PC-3 (cell line): ENCODE data around the gene PDXK. TPM values are rescaled to one million over a fixed set of nuclear protein-coding genes. Genes with fewer than 3 reads are reported as not detected.
"Not testable (repeated sequence)": the region's sequence is repeated elsewhere in the genome, so short reads cannot be mapped to it uniquely, and the experiment has no call there.

Experiments used
- ATAC-seq: fragments of 200-7000 bp; cut with Tn5 transposase; 2 replicates; pipeline ENCODE4 v1.9.1; 2020; ENCODE audit warnings: mild to moderate bottlenecking, moderate library complexity
- BruUV-seq: library from RNA; stranded (reverse); fragments of 400-500 nt; replicated peaks from 2 replicates; lab custom pipeline; 2021; lab: Mats Ljungman, UMichigan
- CTCF ChIA-PET: fragments of 300-600 bp; sonication (Branson Sonifier 250); formaldehyde crosslinking; loops from one replicate; lab custom pipeline; 2022; ENCODE audit warnings: antibody characterized with exemption; lab: Charles Lee
- POLR2A ChIA-PET: fragments of 300-600 bp; sonication (Branson Sonifier 250); formaldehyde crosslinking; loops from one replicate; lab custom pipeline; 2022; ENCODE audit warnings: antibody characterized with exemption; ENCODE audit not compliant: unreplicated experiment; lab: Charles Lee
- DNase-seq: peaks from one replicate; pipeline ENCODE4 v3.0.0-alpha.2; 2015
- H2AFZ ChIP-seq: fragments of 300-600 bp; sonication (generic); 2 replicates; pipeline ENCODE4 v1.6.0; 2016; ENCODE audit warnings: antibody characterized with exemption, low read length
- H3F3A ChIP-seq: fragments of 300-600 bp; sonication (generic); one replicate; pipeline ENCODE4 v1.6.0; 2017; ENCODE audit warnings: antibody characterized with exemption, low read length, control low read depth, mild to moderate bottlenecking; ENCODE audit not compliant: unreplicated experiment
- H3K27ac ChIP-seq: fragments of 300-600 bp; sonication (generic); 2 replicates; pipeline ENCODE4 v1.5.1; 2016; ENCODE audit warnings: mild to moderate bottlenecking, low read length
- H3K27me3 ChIP-seq: fragments of 300-600 bp; sonication (generic); 2 replicates; pipeline ENCODE4 v1.6.1; 2016; ENCODE audit warnings: low read length, mixed read lengths
- H3K36me3 ChIP-seq: fragments of 300-600 bp; sonication (generic); 2 replicates; pipeline ENCODE4 v1.6.1; 2016; ENCODE audit warnings: low read depth, mixed run types, low read length, mixed read lengths
- H3K4me1 ChIP-seq: fragments of 300-600 bp; sonication (generic); 2 replicates; pipeline ENCODE4 v1.5.1; 2016; ENCODE audit warnings: low read length; ENCODE audit not compliant: insufficient read depth
- H3K4me2 ChIP-seq: fragments of 300-600 bp; sonication (generic); 2 replicates; pipeline ENCODE4 v1.6.0; 2016; ENCODE audit warnings: low read length
- H3K4me3 ChIP-seq: fragments of 300-600 bp; sonication (generic); 2 replicates; pipeline ENCODE4 v1.5.1; 2016; ENCODE audit warnings: mild to moderate bottlenecking, low read length, mixed read lengths
- H3K79me2 ChIP-seq: fragments of 300-600 bp; sonication (generic); 2 replicates; pipeline ENCODE4 v1.6.1; 2017; ENCODE audit warnings: low read length, mixed read lengths
- H3K9ac ChIP-seq: fragments of 300-600 bp; sonication (generic); 2 replicates; pipeline ENCODE4 v1.6.0; 2016; ENCODE audit warnings: mild to moderate bottlenecking, low read length
- H3K9me2 ChIP-seq: fragments of 300-600 bp; sonication (generic); replicated peaks from 2 replicates; pipeline ENCODE4 v1.6.1; 2016; ENCODE audit warnings: mixed run types, low read length, mixed read lengths
- H3K9me3 ChIP-seq: fragments of 300-600 bp; sonication (generic); 2 replicates; pipeline ENCODE4 v1.6.1; 2016; ENCODE audit warnings: low read length, mixed read lengths
- H4K20me1 ChIP-seq: fragments of 300-600 bp; sonication (generic); 2 replicates; pipeline ENCODE4 v1.6.1; 2016; ENCODE audit warnings: low read length, mixed read lengths
- CTCF ChIP-seq: fragments of 300-600 bp; sonication (generic); conservative IDR thresholded peaks from 2 replicates; pipeline ENCODE4 v1.5.1; 2017; ENCODE audit warnings: antibody characterized with exemption, low read depth, mild to moderate bottlenecking, low read length
- EZH2 ChIP-seq: fragments of 300-600 bp; sonication (generic); IDR thresholded peaks from one replicate; pipeline ENCODE4 v1.6.1; 2017; ENCODE audit warnings: antibody characterized with exemption, mild to moderate bottlenecking, low read length; ENCODE audit not compliant: unreplicated experiment
- EZH2phosphoT487 ChIP-seq: fragments of 300-600 bp; sonication (generic); IDR thresholded peaks from 2 replicates; pipeline ENCODE4 v1.6.1; 2018; ENCODE audit warnings: mild to moderate bottlenecking, antibody characterized with exemption, low read length, borderline replicate concordance
- intact Hi-C: fragments of 100-400 bp; cut with micrococcal nuclease; formaldehyde crosslinking; loops from 2 replicates; pipeline ENCODE4 v1.9.0; 2023
- total RNA-seq: library from RNA; depleted of rRNA; stranded (reverse); fragments of >200 nt; gene quantifications from 2 replicates; pipeline ENCODE4 v1.2.3, GENCODE V29; 2014

PDXK gene
- total RNA-seq, 1 experiment from 2014 or later: 464 TPM

DNA sequence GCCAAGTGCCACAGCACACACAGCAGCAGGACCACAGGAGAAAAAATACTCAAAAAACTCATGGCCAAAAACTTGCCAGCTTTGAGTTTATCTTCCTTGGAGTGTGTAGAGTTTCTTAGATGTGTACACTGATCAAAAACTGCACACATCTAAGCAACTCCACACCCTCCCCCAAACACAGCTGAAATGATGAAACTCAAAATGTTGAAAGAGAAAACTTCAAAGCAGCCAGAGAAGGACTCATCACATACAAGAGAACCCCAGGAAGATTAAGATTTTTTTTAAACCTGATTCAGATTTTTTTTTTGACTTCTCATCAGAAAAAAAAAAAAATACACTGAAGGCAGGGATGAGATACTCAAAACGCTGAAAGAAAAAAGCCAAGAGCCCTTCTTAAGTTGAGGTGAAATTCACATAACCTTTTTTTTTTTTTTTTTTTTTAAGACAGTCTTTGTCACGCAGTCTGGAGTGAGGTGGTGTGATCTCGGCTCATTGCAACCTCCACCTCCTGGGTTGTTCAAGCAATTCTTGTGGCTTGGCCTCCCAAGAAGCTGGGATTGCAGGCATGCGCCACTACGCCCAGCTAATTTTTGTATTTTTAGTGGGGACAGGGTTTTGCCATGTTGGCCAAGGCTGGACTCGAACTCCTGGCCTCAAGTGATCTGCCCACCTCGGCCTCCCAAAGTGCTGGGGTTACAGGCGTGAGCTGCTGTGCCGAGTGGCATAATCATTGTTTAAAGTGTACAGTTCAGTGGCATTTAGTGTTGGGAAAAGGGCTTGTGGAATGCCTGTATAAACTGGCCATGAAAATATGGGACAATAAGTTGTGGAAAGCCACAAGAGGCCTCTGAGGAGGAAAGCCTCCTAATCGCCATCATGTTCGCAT is 20.9 kb upstream of the PDXK start:
- intact Hi-C loops: no loop called here
- Histone ChIP-seq H3K36me3 (peaks cover 21% of the 10 kb centered on the region), H3F3A (no peaks in the 10 kb centered on the region), H3K4me2 (no peak overlapping the region), H4K20me1 (no peaks in the 10 kb centered on the region), H3K27ac (no peak overlapping the region), H3K9me3 (no peaks in the 10 kb centered on the region), H3K9ac (no peak overlapping the region), H3K79me2 (no peaks in the 10 kb centered on the region), H3K9me2 (no peaks in the 10 kb centered on the region), H3K4me3 (no peak overlapping the region), H3K27me3 (no peaks in the 10 kb centered on the region), H2AFZ (no peak overlapping the region), H3K4me1 (no peaks in the 10 kb centered on the region)
- ATAC-seq (no peak), DNase-seq (no peak)
- POLR2A ChIA-PET: no interaction called here
- no TSS peak for BruUV-seq
- CTCF ChIA-PET: no interaction called here
- TF ChIP-seq CTCF: no peak
- TF ChIP-seq EZH2phosphoT487: no peak
- TF ChIP-seq EZH2: no peak

DNA sequence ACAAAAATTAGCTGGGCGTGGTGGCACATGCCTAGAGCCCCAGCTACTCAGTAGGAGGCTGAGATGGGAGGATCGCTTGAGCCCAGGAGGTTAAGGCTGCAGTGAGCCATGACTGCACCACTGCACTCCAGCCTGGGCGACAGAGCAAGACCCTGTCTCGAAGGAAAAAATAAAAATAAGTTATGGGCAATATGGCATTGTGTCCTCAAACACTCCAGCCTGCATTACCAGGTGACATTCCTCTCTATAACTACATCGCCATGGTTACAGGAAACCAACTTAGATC is 19.5 kb upstream of the PDXK start:
- BruUV-seq, H2AFZ ChIP-seq, H3K9me3 ChIP-seq, H3K4me1 ChIP-seq, CTCF ChIA-PET, H4K20me1 ChIP-seq, H3K9me2 ChIP-seq, H3K27me3 ChIP-seq, DNase-seq, H3K79me2 ChIP-seq, H3K4me2 ChIP-seq, intact Hi-C loops, ATAC-seq, POLR2A ChIA-PET, H3K9ac ChIP-seq, H3K4me3 ChIP-seq, H3K27ac ChIP-seq, H3F3A ChIP-seq: not testable (repeated sequence)
- peaks cover 14% of the 10 kb centered on the region for H3K36me3 ChIP-seq

- ChIA-PET CTCF (no interaction called here), POLR2A (no interaction called here)
- intact Hi-C loops: no loop called here
- Histone ChIP-seq H3K4me2 (no peak overlapping the region), H4K20me1 (no peaks in the 10 kb centered on the region), H3K36me3 (peaks cover 9% of the 10 kb centered on the region), H3K4me1 (no peaks in the 10 kb centered on the region), H3K9me3 (no peaks in the 10 kb centered on the region), H3K27me3 (no peaks in the 10 kb centered on the region), H3K4me3 (no peak overlapping the region), H3F3A (no peaks in the 10 kb centered on the region), H3K9me2 (no peaks in the 10 kb centered on the region), H3K9ac (no peak overlapping the region), H2AFZ (no peak overlapping the region), H3K79me2 (no peaks in the 10 kb centered on the region), H3K27ac (no peak overlapping the region)
- no peak for ATAC-seq
- no TSS peak for BruUV-seq
- no peak for DNase-seq
- TF ChIP-seq EZH2phosphoT487 (no peak), CTCF (no peak), EZH2 (no peak)
Observed at GRCh38 chr21:43699933-43700599, 18.9 kb upstream of the PDXK start.
